ENCODE measurements around the gene TECPR2. TPM values are rescaled to one million over a fixed set of nuclear protein-coding genes. Genes with fewer than 3 reads are reported as not detected.
A peak's percentile ranks its signal among the peaks of the same experiment; 100 is the strongest.

The TECPR2 gene
- total and polyA plus RNA-seq, 2 of the 13 experiments (the other 11 are each of a cell fraction or from before 2014, with no cell fraction given): 3.5 to 5.7 TPM

- TF ChIP-seq ZNF362 (CRISPR knock-in tag; IDR thresholded peaks at IDR 0.05; ENCODE audit: borderline replicate concordance) (peak; percentile 22; the same call in 1 of the 2 replicates), MAFF (IDR thresholded peaks at IDR 0.05; ENCODE audit: low read depth, low read length) (no peak), ZNF747 (CRISPR knock-in tag; IDR thresholded peaks at IDR 0.05; ENCODE audit: borderline replicate concordance) (no peak), KDM1A (CRISPR knock-in tag; IDR thresholded peaks at IDR 0.05) (no peak), MED13 (CRISPR knock-in tag; IDR thresholded peaks at IDR 0.05) (no peak), ZNF503 (CRISPR knock-in tag; IDR thresholded peaks at IDR 0.05) (no peak), ZUFSP (CRISPR knock-in tag; IDR thresholded peaks at IDR 0.05; ENCODE audit: borderline replicate concordance) (no peak), ZMYM3 (CRISPR knock-in tag; IDR thresholded peaks at IDR 0.05) (peak; percentile 55; the same call in 1 of the 2 replicates), ZNF678 (CRISPR knock-in tag; IDR thresholded peaks at IDR 0.05) (no peak), ZNF17 (CRISPR knock-in tag; IDR thresholded peaks at IDR 0.05) (no peak), CREB3 (CRISPR knock-in tag; IDR thresholded peaks at IDR 0.05) (no peak), ZNF292 (CRISPR knock-in tag; IDR thresholded peaks at IDR 0.05; ENCODE audit: borderline replicate concordance, low read depth) (peak; percentile 69; the same call in 1 of the 2 replicates), HCFC1 (IDR thresholded peaks at IDR 0.05; ENCODE audit: low read depth, low read length) (no peak), MTERF4 (CRISPR knock-in tag; IDR thresholded peaks at IDR 0.05) (no peak), ZNF788 (CRISPR knock-in tag; IDR thresholded peaks at IDR 0.05; ENCODE audit: borderline replicate concordance) (no peak), FOSL1 (CRISPR knock-in tag; IDR thresholded peaks at IDR 0.05; ENCODE audit: borderline replicate concordance) (no peak), ZNF547 (CRISPR knock-in tag; IDR thresholded peaks at IDR 0.05) (no peak), U2AF1 (optimal IDR thresholded peaks at IDR 0.05; ENCODE audit: low read depth, low read length) (no peak), THAP9 (CRISPR knock-in tag; IDR thresholded peaks at IDR 0.05; ENCODE audit: borderline replicate concordance) (peak; percentile 27; the same call in 1 of the 2 replicates)
Observed at GRCh38 chr14:102437997-102438915, 75.5 kb downstream of the TECPR2 start (continued).
